Retinal pigment epithelial cell (primary cell): ENCODE measurements around the gene CHCHD10.

Experiments
- DNase-seq: peaks from one replicate; pipeline ENCODE4 v3.0.0-alpha.2; 2010; ENCODE audit warnings: low read depth
- H3K4me3 ChIP-seq: 2 replicates; pipeline ENCODE4 v1.5.1; 2011; ENCODE audit warnings: mild to moderate bottlenecking, low read length, control low read depth, moderate library complexity
- TF ChIP-seq, protein P1 (sequence below): conservative IDR thresholded peaks from 2 replicates; pipeline ENCODE4 v1.5.1; 2011; ENCODE audit warnings: low read depth, low read length, control low read depth, inconsistent platforms

The CHCHD10 gene

DNA sequence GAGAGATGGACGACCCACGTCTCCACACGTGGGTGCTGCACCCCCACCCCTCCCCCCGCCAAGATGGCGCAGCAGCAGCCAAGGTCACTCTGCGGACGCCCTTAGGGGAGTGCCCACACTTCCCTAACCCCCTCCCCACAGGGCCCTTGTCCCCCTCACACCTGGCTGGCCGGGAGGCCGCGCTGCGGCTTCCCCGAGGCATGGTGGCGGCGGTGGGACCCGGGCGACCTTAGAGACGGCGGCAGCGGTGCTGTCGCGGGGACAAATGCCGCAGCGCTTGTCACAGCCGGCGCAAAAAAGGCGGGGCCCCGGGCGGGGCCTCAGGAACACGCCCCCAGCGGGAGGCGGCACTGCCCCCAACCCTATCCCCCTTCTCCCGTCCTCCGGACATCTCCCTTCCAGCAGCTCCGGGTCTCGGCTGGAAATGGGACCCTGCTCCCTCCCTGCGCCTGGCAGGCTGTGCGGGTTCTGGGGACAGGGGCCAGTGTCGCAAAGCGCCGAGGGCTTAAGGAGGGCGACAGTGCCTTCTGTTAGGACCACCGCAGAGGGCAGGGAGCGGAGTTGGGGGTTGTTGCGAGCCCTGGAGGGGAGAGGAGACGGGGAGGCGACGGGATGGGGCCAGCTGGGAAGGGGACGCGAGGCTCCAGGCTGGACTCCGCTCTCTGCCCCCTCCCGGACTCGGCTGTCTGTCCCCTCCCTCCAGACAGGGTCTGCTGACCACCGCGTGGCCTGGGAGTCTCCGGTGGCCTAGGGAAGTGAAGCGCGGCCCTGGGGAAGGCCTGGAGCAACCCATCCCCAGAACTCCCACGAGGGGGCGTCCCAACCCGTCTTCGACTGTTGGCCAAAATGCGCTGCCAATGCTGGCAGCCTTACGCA, at the start of gene CHCHD10:
CHCHD10 (minus strand) TSS at position 300 of the 876 bp plus-strand sequence; CDS start at position 202, 98 bp downstream.
- DNase-seq = no peak
- peak within 1 kb of the TSS; percentile 64 for H3K4me3 ChIP-seq
- TF ChIP-seq, protein P1, sequence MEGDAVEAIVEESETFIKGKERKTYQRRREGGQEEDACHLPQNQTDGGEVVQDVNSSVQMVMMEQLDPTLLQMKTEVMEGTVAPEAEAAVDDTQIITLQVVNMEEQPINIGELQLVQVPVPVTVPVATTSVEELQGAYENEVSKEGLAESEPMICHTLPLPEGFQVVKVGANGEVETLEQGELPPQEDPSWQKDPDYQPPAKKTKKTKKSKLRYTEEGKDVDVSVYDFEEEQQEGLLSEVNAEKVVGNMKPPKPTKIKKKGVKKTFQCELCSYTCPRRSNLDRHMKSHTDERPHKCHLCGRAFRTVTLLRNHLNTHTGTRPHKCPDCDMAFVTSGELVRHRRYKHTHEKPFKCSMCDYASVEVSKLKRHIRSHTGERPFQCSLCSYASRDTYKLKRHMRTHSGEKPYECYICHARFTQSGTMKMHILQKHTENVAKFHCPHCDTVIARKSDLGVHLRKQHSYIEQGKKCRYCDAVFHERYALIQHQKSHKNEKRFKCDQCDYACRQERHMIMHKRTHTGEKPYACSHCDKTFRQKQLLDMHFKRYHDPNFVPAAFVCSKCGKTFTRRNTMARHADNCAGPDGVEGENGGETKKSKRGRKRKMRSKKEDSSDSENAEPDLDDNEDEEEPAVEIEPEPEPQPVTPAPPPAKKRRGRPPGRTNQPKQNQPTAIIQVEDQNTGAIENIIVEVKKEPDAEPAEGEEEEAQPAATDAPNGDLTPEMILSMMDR = peak; percentile 80

DNA sequence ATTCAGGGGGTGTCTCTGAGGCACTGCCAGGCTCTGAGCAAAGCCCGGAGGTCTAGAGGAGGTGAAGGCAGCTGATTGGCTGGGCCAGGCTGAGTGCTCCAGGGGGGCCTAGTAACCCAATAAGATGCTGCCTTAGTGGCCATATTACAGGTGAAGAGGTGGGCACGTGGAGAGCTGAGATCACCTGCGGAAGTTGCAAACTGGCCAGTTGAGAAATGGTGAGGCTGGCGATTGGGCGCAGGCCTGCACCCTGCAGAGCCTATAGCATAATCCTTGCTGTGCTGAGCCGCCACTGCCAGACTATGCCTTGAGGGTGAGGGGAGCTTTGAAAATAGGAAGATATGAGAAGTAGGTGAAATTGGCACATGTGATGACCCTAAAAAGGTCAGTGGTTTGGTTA, 49.4 kb upstream of the CHCHD10 start:
- DNase-seq = no peak
- TF ChIP-seq, protein P1 = no peak
- H3K4me3 ChIP-seq = no peak overlapping the region

DNA sequence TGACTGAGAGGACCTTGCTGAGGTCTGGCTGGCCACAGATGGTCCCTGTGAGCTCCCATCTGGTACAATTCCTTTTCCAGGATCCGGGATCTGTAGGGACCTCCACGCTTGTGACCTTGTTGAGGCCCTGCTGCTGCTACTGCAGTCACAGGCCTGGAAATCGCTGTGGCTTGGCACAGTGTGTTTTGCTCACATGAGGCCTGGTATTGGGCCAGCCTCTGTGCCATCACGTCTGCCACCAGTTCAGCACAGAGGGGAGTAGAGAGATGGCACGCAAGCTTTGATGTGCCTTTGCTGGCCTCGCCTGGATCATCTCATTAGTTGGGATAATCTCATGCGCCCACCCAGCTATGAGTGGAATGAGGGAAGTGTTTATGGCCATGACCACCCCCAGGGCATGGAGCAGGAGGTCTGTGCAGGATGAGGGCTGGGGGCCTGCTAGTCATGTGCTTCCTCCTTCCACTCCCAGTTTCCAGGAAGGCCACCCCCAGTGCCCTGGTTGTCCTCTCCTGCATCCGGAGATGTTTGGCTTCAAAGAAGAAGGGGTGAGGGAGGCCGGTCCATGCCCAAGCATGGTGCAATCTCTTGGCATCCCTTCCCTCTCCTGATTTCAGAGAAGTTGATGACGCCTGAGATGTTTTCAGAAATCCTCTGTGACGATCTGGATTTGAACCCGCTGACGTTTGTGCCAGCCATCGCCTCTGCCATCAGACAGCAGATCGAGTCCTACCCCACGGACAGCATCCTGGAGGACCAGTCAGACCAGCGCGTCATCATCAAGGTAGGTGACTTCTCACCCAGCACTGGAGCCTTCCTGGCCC, 48.6 kb upstream of the CHCHD10 start:
- TF ChIP-seq, protein P1 = no peak
- H3K4me3 ChIP-seq = no peak overlapping the region
- no peak for DNase-seq

DNA sequence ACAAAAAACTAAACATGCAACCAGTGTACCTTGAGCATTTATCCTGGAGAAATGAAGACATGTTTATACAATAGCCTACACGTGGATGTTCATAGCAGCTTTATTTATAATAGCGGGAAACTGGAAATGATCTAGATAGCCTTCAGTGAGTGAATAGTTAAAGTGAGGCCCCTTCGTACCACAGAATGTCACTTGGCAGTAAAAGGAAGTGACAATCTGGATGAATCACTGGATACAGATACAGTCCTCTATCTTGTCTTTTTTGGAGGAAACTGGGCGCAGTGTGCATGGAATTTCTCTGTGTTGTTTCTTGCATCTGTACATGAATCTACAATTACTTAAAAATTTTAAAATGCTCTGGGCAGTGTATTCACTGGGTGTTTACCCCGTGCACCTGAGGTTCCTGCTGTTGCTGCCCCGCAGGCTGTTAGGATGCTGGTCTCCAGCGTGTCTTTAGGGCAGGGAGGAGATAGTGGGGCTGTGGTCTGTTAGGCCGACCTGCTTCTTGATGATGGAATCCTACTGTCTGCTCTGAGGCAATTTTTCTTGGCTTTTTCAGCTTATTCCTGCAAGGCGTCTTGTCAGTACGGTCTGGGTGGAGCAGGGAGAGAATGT, 47.9 kb upstream of the CHCHD10 start:
- TF ChIP-seq, protein P1 = no peak
- H3K4me3 ChIP-seq = no peak overlapping the region
- no peak for DNase-seq

DNA sequence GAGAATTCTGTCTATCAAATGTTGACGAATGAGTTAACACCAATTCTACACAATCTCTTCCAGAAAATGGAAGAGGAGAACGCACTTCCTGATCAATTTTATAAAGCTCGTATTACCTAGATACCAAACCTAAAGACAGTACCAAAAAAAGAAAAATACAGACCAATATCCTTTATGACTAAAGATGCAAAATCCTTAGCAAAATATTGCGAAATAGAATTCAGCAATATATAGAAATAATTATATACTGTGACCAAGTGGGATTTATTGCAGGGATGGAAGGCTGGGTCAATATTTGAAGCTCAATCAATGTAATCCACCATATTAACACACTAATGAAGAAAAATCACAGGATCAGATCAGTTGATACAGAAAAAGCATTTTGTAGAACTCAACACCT, 44.6 kb upstream of the CHCHD10 start:
- DNase-seq = no peak
- no peak overlapping the region for H3K4me3 ChIP-seq
- TF ChIP-seq, protein P1 = no peak

DNA sequence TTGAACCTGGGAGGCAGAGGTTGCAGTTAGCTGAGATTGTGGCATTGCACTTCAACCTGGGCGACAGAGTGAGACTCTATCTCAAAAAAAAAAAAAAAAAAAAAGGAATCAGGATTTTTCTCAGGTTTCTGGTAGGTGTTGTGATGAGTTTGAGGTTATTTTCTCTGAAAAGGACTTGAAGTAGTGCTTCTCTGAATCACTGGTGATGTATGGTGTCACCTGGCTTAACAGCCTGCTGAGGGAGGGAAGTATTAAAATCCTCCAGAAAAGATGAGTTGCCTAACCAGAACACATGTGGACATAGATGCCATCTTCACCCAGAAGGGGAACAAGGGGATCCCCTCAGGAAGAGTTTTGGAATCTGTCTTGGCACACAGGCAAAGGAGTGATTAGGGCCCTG, 39.1 kb upstream of the CHCHD10 start:
- DNase-seq = no peak
- no peak overlapping the region for H3K4me3 ChIP-seq
- TF ChIP-seq, protein P1 = no peak
